ENCODE data around the gene RALGAPA1. TPM values are rescaled to one million over a fixed set of nuclear protein-coding genes. Genes with fewer than 3 reads are reported as not detected.
"Not testable (repeated sequence)": the region's sequence is repeated elsewhere in the genome, so short reads cannot be mapped to it uniquely, and the experiment has no call there.

Gene RALGAPA1
- total RNA-seq, 1 donor from 2014 or later, result 35.1 TPM

DNA sequence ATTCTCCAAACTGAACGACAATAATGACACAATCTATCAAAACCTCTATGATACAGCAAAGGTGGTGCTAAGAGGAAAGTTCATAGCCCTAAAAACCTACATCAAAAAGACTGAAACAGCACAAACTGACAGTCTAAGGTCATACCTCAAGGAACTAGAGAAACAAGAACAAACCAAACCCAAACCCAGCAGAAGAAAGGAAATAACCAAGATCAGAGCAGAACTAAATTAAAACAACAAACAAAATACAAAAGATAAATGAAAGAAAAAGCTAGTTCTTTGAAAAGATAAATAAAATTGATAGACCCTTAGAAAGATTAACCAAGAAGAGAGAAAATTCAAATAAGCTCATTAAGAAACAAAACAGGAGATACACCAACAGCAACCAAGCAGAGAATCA lies 75.6 kb downstream of the RALGAPA1 start:
- peaks cover 55% of the 10 kb centered on the region for H3K36me3 Mint-ChIP-seq (ENCODE audit: low read depth)

GRCh38 chr14:35730871-35731270 lies 78.2 kb downstream of the RALGAPA1 start:
- DNase-seq, result no peak
- no peaks in the 10 kb centered on the region for H3K27me3 Mint-ChIP-seq
- H3K4me3 Mint-ChIP-seq, result no peak overlapping the region
- no peak overlapping the region for H3K27ac Mint-ChIP-seq
- H3K36me3 Mint-ChIP-seq (ENCODE audit: low read depth), result peaks cover 51% of the 10 kb centered on the region
- peaks cover 24% of the 10 kb centered on the region for H3K4me1 Mint-ChIP-seq
- intact Hi-C loops (cut with micrococcal nuclease), result no loop called here
- peaks cover 4% of the 10 kb centered on the region for H3K9me3 Mint-ChIP-seq

More for the DNA sequence above, 75.6 kb downstream of the RALGAPA1 start:
- peaks cover 24% of the 10 kb centered on the region for H3K4me1 Mint-ChIP-seq
- H3K4me3 Mint-ChIP-seq; DNase-seq; H3K9me3 Mint-ChIP-seq; H3K27me3 Mint-ChIP-seq; intact Hi-C loops (cut with micrococcal nuclease); H3K27ac Mint-ChIP-seq: not testable (repeated sequence)

GRCh38 chr14:35727764-35728163 lies 81.3 kb downstream of the RALGAPA1 start:
- Mint-ChIP-seq H3K4me1 (peaks cover 15% of the 10 kb centered on the region), H3K27me3 (no peaks in the 10 kb centered on the region), H3K36me3 (ENCODE audit: low read depth) (peaks cover 32% of the 10 kb centered on the region), H3K27ac (no peak overlapping the region), H3K4me3 (no peak overlapping the region), H3K9me3 (no peaks in the 10 kb centered on the region)
- intact Hi-C loops (cut with micrococcal nuclease), result no loop called here
- DNase-seq, result no peak

DNA sequence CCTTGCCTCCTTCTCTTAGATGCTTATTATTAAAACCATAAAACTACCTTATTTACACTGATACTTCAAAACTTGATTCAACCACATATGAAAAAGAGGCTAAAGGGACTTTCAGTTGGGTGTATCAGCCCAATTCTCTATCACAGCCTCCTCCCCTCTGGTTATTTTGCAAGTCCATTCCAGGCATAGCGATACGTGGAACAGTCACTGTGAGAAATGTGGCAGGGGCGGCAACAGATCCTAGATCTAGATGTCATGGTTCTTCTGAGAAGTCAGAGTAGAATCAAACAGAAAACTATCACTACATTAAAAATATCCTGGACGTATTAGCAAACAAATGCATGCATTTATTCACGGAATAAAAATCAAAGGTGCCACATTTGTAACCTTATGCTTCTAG lies 83.2 kb downstream of the RALGAPA1 start:
- H3K9me3 Mint-ChIP-seq, result no peaks in the 10 kb centered on the region
- H3K27ac Mint-ChIP-seq, result no peak overlapping the region
- H3K4me1 Mint-ChIP-seq, result peaks cover 6% of the 10 kb centered on the region
- no peaks in the 10 kb centered on the region for H3K27me3 Mint-ChIP-seq
- no peak overlapping the region for H3K4me3 Mint-ChIP-seq
- H3K36me3 Mint-ChIP-seq (ENCODE audit: low read depth), result peaks cover 18% of the 10 kb centered on the region
- intact Hi-C loops (cut with micrococcal nuclease), result no loop called here
- DNase-seq, result no peak

DNA sequence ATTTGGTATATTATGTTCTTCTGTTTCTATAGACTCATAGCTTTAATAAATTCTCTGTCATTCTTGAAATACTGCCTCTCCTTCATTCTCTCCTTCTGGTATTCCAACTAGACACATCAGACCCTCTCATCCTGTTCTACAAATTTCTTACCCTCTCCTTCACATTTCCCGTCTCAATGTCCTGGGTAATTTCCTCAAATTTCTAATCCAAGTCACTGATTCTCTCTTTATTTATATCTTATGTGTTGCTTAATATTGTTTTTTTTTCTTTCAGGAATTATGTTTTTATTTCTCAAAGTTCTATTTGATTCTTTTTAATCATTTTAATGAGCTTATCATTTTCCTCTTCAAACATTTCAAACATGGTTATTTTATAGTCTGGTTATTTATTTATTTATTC lies 94.0 kb downstream of the RALGAPA1 start:
- H3K4me3 Mint-ChIP-seq, result no peak overlapping the region
- peaks cover 26% of the 10 kb centered on the region for H3K36me3 Mint-ChIP-seq (ENCODE audit: low read depth)
- no peaks in the 10 kb centered on the region for H3K4me1 Mint-ChIP-seq
- intact Hi-C loops (cut with micrococcal nuclease), result no loop called here
- no peak overlapping the region for H3K27ac Mint-ChIP-seq
- no peaks in the 10 kb centered on the region for H3K9me3 Mint-ChIP-seq
- no peak for DNase-seq
- no peaks in the 10 kb centered on the region for H3K27me3 Mint-ChIP-seq

- intact Hi-C loops (cut with micrococcal nuclease), result no loop called here
- DNase-seq, result no peak
- Mint-ChIP-seq H3K36me3 (ENCODE audit: low read depth) (peaks cover 35% of the 10 kb centered on the region), H3K9me3 (no peaks in the 10 kb centered on the region), H3K4me3 (no peak overlapping the region), H3K27ac (no peak overlapping the region), H3K27me3 (no peaks in the 10 kb centered on the region), H3K4me1 (no peaks in the 10 kb centered on the region)
These were observed 96.6 kb downstream of the RALGAPA1 start for GRCh38 chr14:35712466-35712865.

- Mint-ChIP-seq H3K9me3 (no peaks in the 10 kb centered on the region), H3K4me1 (peaks cover 3% of the 10 kb centered on the region), H3K27me3 (no peaks in the 10 kb centered on the region), H3K36me3 (ENCODE audit: low read depth) (peaks cover 40% of the 10 kb centered on the region), H3K4me3 (no peak overlapping the region), H3K27ac (no peak overlapping the region)
- intact Hi-C loops (cut with micrococcal nuclease), result no loop called here
- DNase-seq, result no peak
These were observed 101.0 kb downstream of the RALGAPA1 start for GRCh38 chr14:35708062-35708461.

- Mint-ChIP-seq H3K9me3 (no peaks in the 10 kb centered on the region), H3K27me3 (no peaks in the 10 kb centered on the region), H3K27ac (no peak overlapping the region), H3K4me1 (peaks cover 3% of the 10 kb centered on the region), H3K4me3 (no peak overlapping the region), H3K36me3 (ENCODE audit: low read depth) (peaks cover 29% of the 10 kb centered on the region)
- intact Hi-C loops (cut with micrococcal nuclease), result no loop called here
- DNase-seq, result no peak
These were observed 103.5 kb downstream of the RALGAPA1 start for GRCh38 chr14:35705636-35706035.

- peaks cover 3% of the 10 kb centered on the region for H3K4me1 Mint-ChIP-seq
- H3K27me3 Mint-ChIP-seq, result no peaks in the 10 kb centered on the region
- H3K36me3 Mint-ChIP-seq (ENCODE audit: low read depth), result peaks cover 26% of the 10 kb centered on the region
- DNase-seq, result no peak
- no peak overlapping the region for H3K4me3 Mint-ChIP-seq
- no peaks in the 10 kb centered on the region for H3K9me3 Mint-ChIP-seq
- intact Hi-C loops (cut with micrococcal nuclease), result no loop called here
- no peak overlapping the region for H3K27ac Mint-ChIP-seq
These were observed 104.2 kb downstream of the RALGAPA1 start for GRCh38 chr14:35704793-35705493.

GRCh38 chr14:35701531-35701930 lies 107.6 kb downstream of the RALGAPA1 start:
- Mint-ChIP-seq H3K4me1 (peaks cover 8% of the 10 kb centered on the region), H3K27ac (no peak overlapping the region), H3K36me3 (ENCODE audit: low read depth) (peaks cover 4% of the 10 kb centered on the region), H3K9me3 (no peaks in the 10 kb centered on the region), H3K4me3 (no peak overlapping the region), H3K27me3 (no peaks in the 10 kb centered on the region)
- intact Hi-C loops (cut with micrococcal nuclease), result no loop called here
- DNase-seq, result no peak

GRCh38 chr14:35699791-35700444 lies 109.2 kb downstream of the RALGAPA1 start:
- no peak for DNase-seq
- Mint-ChIP-seq H3K9me3 (no peaks in the 10 kb centered on the region), H3K27me3 (no peaks in the 10 kb centered on the region), H3K27ac (no peak overlapping the region), H3K36me3 (ENCODE audit: low read depth) (no peaks in the 10 kb centered on the region), H3K4me1 (peaks cover 6% of the 10 kb centered on the region), H3K4me3 (no peak overlapping the region)
- intact Hi-C loops (cut with micrococcal nuclease), result no loop called here

GRCh38 chr14:35696575-35696974 lies 112.5 kb downstream of the RALGAPA1 start:
- DNase-seq, result no peak
- H3K4me3 Mint-ChIP-seq, result no peak overlapping the region
- no peaks in the 10 kb centered on the region for H3K9me3 Mint-ChIP-seq
- H3K27me3 Mint-ChIP-seq, result no peaks in the 10 kb centered on the region
- no peak overlapping the region for H3K27ac Mint-ChIP-seq
- no peaks in the 10 kb centered on the region for H3K36me3 Mint-ChIP-seq (ENCODE audit: low read depth)
- intact Hi-C loops (cut with micrococcal nuclease), result no loop called here
- H3K4me1 Mint-ChIP-seq, result peaks cover 6% of the 10 kb centered on the region

DNA sequence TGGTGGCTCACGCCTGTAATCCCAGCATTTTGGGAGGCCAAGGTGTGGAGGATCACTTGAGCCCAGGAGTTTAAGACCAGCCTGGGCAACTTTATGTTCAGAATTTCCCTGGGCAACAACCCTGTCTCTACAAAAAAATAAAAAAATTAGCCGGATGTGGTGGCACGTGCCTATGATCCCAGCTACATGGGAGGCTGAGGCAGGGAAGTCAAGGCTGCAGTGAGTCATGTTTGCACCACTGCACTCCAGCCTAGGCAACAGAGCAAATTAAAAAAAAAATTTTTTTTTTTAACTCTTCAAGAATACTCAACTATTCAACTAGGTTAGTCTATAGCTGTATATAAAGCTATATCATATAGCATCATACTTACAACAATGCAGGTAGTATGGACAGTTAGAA lies 113.0 kb downstream of the RALGAPA1 start:
- no peak overlapping the region for H3K27ac Mint-ChIP-seq
- DNase-seq, result no peak
- H3K4me3 Mint-ChIP-seq, result no peak overlapping the region
- intact Hi-C loops (cut with micrococcal nuclease), result no loop called here
- H3K36me3 Mint-ChIP-seq (ENCODE audit: low read depth), result no peaks in the 10 kb centered on the region
- no peaks in the 10 kb centered on the region for H3K27me3 Mint-ChIP-seq
- H3K4me1 Mint-ChIP-seq, result peaks cover 6% of the 10 kb centered on the region
- no peaks in the 10 kb centered on the region for H3K9me3 Mint-ChIP-seq

- Mint-ChIP-seq H3K36me3 (ENCODE audit: low read depth) (no peaks in the 10 kb centered on the region), H3K4me1 (peaks cover 6% of the 10 kb centered on the region), H3K4me3 (no peak overlapping the region), H3K9me3 (no peaks in the 10 kb centered on the region), H3K27me3 (no peaks in the 10 kb centered on the region), H3K27ac (no peak overlapping the region)
- no peak for DNase-seq
- intact Hi-C loops (cut with micrococcal nuclease), result no loop called here
These were observed 113.4 kb downstream of the RALGAPA1 start for GRCh38 chr14:35695647-35696046.

GRCh38 chr14:35695072-35695471 lies 114.0 kb downstream of the RALGAPA1 start:
- no peak for DNase-seq

More at GRCh38 chr14:35695072-35695471, 114.0 kb downstream of the RALGAPA1 start:
- no peak overlapping the region for H3K27ac Mint-ChIP-seq
- H3K4me1 Mint-ChIP-seq, result peaks cover 6% of the 10 kb centered on the region
- H3K4me3 Mint-ChIP-seq, result no peak overlapping the region
- H3K27me3 Mint-ChIP-seq, result no peaks in the 10 kb centered on the region
- intact Hi-C loops (cut with micrococcal nuclease), result no loop called here
- H3K9me3 Mint-ChIP-seq, result no peaks in the 10 kb centered on the region
- H3K36me3 Mint-ChIP-seq (ENCODE audit: low read depth), result no peaks in the 10 kb centered on the region

All from activated CD4-positive, alpha-beta T cell treated with anti-CD3 and anti-CD28 coated beads, Interleukin-2, amount 10 ng/mL, durations not matched to agents 24 days and 14 days (primary cell).